ENCODE data around the gene SYT8.

The SYT8 gene

DNA sequence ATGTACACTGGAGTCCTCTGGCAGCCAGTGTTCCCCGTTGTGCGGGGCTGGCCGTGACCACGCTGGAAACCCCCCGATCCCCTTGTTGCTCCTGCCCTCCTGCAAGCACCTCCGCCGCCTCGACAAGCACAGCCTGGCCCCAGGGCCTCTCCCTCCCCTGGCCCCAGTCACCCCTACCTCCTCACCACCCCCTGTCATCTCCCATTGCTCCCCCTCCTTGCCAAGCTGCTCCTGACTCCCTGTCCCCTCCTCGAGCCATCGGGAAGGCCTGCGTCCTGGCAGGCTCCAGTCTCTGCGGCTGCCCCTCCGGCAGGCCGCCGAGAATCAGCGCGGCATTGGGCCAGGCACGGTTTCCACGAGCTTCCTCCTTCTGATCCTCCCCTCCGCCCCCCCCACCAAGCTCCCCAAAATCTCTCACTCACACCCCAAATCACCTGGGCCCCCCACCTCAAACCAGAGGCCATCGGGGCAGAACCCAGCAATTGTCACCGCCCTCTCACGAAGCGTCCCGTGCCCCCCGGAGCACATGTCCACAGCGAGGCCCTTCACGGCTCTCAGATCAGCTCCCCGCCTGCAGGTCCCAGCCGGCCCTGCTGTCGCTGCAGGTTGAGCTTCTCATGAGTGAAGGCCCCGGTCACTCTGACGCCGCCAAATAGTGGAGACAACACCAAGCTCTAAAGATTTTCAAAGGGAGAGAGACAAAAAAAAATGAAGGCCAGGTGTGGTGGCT is 12.4 kb downstream of the SYT8 start:
- DNase-seq, result no peak

DNA sequence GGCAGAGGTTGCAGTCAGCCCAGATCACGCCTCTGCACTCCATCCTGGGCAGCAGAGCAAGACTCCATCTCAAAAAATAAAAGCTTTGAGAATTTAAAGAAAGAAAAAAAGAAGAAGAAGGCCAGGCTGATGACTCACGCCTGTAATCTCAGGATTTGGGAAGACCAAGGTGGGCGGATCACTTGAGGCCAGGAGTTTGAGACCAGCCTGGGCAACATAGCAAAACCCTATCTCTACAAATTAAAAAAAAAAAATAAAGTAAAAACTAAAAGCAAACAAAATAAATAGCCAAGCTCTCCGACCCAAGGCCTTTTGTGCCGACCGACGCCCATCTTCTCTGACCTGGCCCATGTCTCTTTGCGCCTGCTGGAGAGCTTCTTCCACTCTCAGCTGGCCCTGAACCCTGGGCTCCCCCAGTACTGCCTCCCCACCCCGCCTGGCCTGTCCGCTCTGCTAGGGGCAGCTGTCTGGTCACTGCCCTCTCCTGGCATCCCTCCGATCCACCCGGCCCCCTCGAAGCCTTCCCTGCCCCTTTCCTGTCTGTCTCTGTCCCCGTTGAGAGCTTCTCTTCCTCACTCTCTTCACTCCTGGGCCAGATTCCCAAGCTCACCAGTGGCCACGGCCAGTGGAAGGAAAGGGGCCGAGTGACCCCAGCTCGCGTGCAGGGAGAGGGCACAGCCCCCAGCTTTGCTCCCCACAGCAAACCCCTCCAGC is 13.3 kb downstream of the SYT8 start:
- no peak for DNase-seq

DNA sequence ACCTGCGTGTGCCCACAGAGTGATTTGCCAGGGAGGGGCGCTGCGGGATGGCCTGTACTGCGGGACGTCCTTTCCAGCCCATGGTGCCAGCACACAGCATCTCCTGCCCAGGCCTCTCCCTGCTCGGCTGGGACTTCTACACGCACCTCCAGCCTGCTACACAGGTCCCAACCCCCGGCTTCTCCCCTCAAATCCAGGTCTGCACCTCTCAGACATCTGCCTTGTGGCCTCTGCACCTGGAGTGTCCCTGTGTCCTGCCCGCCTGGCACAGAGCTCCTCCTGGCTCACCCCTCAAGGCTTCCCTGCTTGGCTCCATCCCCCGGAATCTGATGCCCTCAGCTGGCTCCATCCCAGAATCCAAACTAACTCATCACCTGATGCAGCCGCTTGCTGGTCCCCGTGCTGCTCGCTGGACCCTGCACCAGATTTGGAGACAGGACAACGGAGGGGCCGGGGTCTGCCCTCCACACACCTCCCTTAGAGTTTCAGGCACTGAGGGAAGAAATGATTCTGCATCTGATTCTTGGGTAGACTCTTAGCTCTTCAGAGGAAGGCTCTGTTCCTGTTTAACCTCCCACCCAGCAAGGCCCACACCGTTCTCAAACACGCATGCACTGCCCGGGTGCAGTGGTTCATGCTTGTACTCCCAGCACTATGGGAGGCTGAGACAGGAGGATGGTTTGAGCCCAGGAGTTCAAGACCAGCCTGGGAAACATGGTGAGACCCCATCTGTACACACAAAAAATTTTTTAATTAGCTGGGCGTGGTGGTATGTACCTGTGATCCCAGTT is 14.0 kb downstream of the SYT8 start:
- DNase-seq, result no peak

DNA sequence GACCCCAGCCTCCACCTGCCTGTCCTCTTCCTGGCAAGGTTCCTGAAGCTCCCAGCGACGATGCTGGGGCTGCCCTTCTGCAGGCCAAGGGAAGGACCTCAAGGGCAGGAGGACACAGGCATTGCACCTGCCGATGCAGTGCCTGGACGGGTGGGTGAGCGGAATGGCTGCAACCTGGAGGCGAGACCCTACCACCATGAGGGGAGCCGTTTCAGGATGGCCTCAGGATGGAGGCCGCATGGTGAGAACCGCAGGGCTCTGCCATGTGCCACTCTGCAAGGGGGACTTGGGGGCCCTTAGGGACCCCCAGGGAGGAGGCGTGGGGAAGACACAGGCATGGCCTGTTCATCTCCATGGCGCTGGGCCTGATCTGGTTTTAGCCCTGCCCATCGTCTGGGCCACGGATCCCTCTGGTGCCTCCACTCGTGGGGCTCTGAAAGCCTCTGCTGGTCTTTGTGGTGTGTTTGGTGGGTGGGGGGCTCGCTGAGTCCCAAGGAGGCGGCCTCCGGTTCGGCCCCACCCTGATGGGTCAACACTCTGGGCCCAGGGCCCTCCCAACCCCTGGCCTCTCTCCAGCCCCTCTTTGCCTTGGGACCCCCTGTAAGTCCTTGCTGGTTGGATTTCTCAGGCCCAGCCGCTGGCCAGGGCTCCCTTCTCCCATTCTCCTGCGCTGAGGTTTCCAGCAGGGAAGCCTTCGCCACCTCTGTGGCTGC is 16.8 kb downstream of the SYT8 start:
- no peak for DNase-seq

DNA sequence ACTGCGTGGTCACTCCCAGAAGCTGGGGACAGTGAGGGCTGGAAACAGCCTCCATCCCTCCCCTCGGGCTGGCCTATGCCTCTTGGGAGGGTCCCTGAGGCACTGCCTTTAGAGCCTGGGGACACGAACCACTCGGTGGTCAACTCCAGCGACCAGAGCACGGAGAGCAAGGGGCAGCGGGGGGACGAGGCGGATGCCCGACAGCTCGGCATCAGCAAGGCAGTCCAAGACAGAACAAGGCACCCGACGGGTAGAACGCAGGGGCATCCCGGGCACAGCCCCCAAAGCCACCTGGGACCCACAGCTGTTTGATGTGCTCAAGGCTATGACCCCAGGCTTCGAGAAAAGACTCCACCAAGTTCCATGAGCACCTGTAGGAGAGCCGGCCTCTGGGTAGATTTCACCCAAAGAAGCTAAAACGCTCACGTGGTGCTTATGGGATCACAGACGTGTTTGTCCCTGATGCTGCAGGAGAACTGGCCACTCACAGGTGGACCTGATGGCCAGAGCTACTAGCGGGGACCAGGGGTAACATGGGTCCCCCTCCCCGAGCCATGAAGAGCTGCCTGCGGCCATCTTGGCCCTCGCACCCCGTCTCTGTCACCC is 17.6 kb downstream of the SYT8 start:
- DNase-seq, result no peak

DNA sequence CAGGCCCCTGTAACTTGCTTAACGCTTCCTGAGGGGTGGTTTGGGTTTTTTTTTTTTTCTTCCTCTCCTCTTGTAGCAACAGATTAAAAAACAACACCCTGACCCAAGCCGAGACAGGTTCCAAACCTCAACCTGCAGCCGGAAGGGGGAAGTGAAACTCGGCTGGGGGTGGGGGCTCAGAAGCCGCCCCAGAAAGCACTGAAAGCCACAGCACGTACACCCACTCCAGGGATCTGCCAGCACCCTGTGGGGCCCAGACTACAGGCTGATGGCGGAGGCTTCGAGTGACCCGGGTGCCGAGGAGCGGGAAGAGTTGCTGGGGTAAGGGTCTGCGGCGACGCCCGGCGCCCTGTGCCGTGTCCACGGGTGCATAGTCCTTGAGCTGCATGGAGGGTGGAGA is 18.1 kb downstream of the SYT8 start, which contains the start of gene LSP1:
Gene LSP1 (plus strand): TSS at position 208 of the 400 bp plus-strand sequence. CDS start 61 bp downstream, at position 269.
- DNase-seq, result no peak

DNA sequence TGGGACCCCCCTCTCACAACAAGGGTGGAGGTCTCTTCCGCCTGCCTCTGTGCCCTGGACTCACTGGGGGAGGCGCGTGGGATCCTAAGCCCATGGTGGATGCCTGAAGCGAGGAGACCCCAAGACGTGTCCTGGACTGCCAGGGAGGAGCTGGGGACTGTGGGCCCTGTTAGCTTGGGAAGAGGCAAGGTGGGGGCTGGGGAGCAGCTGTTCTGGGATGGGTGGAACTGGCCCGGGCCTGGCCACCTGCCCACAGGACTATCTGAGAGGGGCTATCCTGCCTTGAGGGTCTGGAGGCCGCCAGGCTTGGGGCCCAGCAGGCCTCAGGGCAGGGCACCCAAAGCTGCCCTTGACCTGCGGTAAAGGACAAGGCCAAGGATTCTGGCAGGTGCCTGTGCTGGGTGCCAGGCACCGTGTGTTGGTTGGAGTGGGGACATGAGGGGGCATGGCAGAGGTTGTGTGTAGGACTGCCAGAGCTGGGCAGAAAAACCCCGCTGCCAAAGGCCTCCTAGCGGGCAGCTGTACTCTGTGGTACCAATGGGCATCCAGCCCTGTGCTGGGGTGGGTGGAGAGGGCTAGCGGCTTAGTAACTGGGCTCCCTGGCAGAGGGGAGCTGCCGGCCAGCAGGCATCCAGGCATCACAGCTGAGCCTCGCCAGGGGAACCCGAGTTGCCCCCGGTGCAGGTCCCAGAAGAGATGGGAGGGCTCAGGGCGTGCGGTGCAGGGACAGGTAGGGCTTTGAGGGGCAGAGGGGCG is 18.8 kb downstream of the SYT8 start:
- no peak for DNase-seq

DNA sequence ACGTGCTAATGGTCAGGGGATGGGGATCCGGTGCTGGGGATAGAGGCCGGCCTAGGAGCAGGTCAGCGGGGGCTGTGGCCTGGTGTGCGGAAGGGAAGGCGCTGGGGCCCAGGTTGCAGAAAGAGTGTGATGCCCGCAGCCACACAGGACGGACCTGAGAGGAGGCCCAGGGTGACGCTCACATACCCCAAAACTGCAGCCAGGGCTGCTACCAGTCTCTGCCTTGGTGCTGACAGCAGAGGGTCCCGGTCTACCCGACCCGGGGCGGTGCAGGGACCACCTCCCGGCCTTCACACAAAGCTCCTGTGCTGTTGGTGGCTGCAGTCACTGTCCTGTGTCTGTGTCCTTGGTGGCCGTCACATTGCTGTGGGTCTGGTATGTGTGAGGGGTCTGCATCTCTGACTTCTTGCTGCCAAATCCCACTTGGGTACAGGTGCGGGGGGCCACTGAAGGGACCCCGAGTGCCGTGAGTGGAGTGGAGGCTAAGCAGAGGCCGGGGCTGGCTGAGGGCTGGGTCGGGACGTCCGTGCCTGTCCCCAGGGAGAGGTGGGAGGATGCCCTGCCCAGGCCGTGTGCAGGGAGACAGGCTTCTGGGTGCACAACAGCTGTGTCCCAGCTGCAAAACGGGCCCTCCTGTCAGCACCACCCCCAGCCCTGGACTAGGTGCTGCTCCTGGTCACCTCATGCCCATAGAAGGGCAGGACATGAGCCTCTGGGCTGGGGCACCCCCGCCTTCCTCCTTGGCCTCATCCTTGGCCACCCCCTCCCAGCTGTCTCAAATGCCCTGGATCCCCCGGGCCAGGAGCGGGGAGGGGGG is 19.6 kb downstream of the SYT8 start:
- no peak for DNase-seq

DNA sequence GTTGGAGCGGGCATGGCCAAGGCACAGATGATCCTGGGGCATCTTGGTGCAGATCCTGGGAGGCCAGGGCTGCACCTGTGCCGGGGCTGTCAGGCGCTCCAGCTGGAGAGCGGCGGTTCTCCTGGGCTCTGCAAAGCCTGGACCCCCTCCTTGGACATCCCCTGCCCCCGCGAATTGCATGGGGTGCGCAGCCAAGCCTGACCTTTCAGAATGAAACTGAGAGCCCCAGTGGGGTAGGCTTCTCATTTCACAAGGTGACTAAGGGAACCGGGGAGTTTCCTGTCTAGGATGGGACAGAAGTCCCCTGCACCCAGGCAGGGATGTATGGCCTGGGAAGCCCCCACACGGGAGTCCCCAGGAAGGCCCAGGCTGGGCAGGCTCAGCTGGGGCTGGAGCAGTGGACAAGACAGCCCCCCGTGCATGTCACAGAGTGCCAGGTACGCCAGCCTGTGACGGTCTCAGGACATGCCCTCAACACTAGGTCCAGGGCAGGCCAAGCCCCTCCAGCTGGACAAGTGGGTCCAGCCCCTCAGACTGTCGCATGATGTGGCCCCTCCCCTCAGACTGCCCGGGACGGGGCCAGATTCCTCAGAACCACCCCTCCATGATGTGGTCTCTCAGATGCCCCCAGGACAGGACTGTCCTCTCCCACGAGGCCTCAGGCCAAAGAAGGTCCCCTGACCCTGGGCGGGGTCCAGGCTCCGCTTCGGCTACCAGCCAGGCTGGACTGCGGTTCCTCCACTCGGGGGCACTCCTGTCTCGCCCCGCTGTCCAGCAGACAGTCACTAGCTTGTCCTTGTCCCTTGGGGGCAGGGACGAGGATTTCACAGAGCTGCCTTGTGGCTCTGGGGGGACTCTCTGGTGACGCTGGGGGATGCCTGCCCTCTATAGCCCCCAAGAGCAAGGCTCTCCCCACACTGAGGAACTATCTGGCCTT is 20.4 kb downstream of the SYT8 start:
- no peak for DNase-seq

DNA sequence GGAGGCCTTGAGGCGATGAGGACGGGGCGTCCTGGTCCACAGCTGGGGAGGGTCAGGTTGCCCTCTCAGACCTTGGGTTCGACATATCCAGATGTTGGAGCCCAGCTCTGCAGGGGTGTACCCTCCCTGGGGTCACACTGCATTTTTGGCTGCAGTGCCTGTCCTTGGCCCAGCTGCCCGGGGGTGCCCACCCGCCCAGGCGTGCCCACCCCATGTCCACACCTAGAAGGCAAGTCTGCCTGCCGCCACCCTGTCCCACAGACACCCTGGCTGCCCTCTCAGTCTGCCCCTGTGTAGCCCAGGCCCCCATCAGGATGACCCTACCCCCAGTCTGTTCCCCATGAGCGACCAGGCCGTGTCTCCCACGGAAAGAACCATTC is 21.1 kb downstream of the SYT8 start:
- no peak for DNase-seq

DNA sequence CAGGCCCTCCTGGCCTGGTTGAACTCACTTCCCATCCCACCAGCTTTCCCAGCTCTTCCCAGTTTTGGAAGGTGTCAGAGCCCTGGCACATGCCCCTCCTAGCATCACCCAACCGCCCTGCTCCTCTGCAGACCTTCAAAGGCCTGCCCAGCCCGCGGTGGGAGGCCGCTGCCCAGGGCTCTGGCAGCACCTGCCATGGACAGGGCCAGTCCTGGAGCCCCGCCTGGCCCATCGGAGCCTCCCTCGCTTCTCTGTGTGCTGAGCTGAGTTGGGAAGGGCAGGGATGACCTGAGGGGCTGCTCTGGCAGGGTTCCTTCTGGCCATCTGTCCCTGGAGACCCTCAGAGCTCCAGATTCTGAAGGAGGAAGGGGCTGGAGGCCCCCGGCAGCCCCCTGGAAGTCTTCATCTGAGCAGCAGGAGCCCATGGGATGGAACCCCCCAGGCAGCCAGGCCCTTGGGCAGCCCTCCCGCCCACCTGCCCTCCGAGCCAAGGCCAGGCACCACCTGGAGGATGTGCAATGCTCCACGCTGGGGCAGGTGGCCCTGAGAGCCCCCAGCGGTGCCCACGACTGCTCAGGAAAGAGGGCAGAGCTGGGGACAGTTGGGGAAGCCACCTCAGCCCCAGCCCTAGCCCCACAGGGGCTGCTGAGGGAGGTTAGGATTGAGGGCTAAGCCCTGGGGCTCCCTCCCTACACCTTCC is 21.7 kb downstream of the SYT8 start:
- no peak for DNase-seq

DNA sequence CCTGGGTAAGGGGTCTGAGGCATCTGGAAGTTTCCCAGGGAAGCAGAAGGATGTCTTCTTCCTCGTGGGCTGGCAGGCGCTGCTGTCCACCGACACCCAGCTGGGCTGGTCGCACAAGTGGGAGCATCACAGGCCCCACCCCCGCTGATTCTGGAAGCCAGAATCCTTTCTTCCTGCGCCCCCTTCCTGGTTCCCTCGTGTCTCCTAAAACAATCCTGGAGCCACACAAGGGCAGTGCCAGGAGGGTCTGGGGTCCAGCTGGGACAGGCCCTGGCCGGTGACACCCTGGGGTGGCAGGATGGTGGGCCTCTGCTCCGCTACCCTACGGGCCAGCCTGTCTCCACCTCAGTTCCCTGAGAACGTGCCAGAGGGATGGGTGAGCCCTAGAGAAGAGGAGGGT is 22.3 kb downstream of the SYT8 start:
- DNase-seq, result no peak

DNA sequence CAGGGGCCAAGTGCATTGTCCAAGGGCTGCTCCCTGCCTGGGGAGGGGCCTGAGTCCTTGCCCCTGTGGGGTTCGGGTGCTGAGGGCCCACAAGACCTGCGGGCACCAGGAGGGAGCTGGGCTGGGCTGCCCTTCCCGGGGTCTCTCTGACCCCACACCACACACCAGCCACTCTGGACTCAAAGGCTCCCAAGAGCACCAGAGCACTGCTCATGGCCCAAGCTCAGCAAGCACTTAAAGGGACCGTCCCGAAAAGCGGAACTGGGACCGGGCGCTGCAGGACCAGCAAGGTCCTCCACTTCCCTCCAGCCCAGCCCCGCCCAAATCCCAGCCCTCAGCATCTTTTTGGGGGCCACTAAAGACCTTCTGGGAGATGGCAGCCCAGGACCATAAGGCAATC is 23.4 kb downstream of the SYT8 start:
- no peak for DNase-seq

DNA sequence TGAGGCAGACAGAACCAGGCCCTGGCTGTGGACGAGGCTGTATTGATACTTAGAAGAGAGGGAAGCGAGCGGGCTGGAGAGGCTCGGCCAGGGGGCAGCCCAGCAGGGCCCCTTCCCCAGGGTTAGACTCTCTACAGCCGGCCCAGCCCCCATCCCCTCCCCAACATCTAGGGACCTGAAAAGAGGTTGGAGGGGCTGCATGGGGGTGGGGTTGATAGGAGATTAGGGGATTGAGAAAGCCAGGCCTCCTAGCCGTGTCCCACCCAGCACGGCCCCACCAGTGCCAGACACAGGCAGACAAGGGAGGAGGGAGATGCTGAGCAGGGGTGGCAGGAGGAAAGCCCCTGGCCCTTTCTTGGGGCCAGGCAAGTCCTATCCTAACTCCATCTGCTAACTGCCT is 23.8 kb downstream of the SYT8 start:
- DNase-seq, result no peak

DNA sequence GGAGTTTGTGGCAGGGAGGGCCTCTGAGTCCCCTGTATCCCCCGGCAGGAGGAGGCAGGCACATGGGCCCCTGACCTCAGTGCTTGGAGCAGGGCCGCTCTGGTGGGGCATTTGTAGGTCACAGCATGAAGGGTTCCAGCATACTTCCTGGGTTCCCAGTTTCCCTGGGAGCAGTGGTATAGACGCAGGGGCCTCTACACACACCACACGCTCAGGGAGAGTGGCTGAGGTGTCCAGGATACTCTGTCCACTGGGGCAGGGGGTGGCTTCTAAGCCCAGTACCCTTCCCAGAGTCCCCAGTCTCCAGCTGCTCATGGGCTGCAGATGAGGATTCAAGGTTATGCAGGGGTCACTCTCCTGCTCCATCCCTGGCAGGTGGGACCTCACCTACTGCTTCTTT is 24.2 kb downstream of the SYT8 start:
- no peak for DNase-seq

DNA sequence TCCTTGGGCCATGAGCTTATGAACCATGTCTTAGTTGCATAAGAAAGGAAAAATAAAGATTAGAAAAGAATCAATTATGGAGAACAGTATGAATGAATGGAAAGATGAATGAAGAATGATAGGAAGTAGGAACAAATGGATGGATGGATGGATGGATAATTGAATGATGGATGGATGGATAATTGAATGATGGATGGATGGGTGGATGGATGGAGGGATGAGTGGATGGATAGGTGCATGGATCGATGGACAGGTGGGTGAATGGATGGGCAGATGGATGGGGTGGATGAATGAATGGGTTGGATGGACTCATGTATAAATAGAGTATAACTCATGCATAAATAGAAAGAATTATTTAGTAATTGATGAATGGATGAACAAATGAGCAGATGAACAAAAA is 25.3 kb downstream of the SYT8 start:
- DNase-seq, result no peak

DNA sequence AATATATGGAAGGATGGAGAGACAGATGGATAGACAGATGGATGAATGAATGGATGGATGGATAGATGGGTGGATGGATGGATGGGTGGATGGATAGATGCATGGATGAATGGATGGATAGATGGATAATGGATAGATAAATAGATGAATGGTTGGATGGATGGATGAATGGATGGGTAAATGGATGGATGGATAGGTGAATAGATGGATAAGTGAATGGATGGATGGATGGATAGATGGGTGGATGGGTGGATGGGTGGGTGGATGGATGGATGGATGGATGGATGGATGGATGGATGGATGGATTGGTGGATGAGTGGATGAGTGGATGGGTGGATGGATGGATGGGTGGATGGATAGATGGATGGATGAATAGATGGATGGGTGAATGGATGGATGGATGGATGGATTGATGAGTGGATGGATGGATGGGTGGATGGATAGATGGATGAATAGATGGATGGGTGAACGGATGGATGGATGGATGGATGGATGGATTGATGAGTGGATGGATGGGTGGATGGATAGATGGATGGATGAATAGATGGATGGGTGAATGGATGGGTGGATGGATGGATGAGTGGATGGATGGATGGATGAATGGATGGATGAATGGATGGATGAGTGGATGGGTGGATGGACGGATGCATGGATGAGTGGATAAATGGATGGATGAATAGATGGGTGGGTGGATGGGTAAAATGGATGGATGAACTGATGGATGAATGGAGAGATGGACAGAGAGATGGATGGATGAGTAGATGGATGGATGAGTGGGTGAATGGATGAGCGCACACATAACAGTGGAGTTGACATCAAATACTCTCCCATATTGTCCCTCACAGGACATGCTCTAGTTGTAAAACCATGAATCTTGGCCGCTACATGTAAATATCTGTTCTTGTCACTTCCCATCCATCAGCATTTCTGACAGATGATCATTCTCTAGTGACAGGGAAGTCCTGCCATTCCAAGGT is 26.9 kb downstream of the SYT8 start:
- DNase-seq, result no peak
